ENCODE data around the gene IGFBPL1.

DNA sequence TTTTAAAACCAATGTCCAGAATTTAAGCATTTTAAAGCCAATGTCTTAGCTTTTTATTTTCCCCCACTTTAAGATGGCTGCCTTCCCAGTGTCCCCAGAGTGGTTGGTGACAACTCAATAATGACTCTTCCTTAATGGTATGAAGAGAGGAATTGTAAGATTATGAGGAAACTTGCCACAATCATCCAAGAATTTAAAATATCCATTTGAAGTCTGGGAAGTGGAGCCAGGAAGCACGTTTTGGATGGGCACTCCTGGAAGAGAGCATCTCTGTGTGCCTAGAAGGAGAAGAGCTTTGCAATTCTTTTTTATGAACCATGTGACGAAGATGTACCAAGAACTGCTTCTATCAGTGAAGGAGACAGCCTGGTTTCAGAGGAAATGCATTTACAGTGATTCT is 11.3 kb upstream of the IGFBPL1 start:
- TF ChIP-seq EGR1 (IDR thresholded peaks at IDR 0.05; ENCODE audit: low read depth in 2 of 2) (no peak), MAX (IDR thresholded peaks at IDR 0.05) (no peak), JUND (IDR thresholded peaks at IDR 0.05) (no peak), GABPA (IDR thresholded peaks at IDR 0.05 in 1 of 2, conservative IDR thresholded peaks at IDR 0.05 in 1 of 2) (no peak), FOXA1 (IDR thresholded peaks at IDR 0.05) (no peak), TAF1 (conservative IDR thresholded peaks at IDR 0.05) (no peak), ZBTB33 (IDR thresholded peaks at IDR 0.05) (no peak), HNF4G (IDR thresholded peaks at IDR 0.05) (no peak), RXRA (IDR thresholded peaks at IDR 0.05) (no peak), RAD21 (IDR thresholded peaks at IDR 0.05) (no peak), SP1 (IDR thresholded peaks at IDR 0.05) (no peak)
- TF ChIP-seq, protein P1, sequence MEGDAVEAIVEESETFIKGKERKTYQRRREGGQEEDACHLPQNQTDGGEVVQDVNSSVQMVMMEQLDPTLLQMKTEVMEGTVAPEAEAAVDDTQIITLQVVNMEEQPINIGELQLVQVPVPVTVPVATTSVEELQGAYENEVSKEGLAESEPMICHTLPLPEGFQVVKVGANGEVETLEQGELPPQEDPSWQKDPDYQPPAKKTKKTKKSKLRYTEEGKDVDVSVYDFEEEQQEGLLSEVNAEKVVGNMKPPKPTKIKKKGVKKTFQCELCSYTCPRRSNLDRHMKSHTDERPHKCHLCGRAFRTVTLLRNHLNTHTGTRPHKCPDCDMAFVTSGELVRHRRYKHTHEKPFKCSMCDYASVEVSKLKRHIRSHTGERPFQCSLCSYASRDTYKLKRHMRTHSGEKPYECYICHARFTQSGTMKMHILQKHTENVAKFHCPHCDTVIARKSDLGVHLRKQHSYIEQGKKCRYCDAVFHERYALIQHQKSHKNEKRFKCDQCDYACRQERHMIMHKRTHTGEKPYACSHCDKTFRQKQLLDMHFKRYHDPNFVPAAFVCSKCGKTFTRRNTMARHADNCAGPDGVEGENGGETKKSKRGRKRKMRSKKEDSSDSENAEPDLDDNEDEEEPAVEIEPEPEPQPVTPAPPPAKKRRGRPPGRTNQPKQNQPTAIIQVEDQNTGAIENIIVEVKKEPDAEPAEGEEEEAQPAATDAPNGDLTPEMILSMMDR (IDR thresholded peaks at IDR 0.05; ENCODE audit: low read depth, low read length, missing input control): no peak
- TF ChIP-seq, protein P2, sequence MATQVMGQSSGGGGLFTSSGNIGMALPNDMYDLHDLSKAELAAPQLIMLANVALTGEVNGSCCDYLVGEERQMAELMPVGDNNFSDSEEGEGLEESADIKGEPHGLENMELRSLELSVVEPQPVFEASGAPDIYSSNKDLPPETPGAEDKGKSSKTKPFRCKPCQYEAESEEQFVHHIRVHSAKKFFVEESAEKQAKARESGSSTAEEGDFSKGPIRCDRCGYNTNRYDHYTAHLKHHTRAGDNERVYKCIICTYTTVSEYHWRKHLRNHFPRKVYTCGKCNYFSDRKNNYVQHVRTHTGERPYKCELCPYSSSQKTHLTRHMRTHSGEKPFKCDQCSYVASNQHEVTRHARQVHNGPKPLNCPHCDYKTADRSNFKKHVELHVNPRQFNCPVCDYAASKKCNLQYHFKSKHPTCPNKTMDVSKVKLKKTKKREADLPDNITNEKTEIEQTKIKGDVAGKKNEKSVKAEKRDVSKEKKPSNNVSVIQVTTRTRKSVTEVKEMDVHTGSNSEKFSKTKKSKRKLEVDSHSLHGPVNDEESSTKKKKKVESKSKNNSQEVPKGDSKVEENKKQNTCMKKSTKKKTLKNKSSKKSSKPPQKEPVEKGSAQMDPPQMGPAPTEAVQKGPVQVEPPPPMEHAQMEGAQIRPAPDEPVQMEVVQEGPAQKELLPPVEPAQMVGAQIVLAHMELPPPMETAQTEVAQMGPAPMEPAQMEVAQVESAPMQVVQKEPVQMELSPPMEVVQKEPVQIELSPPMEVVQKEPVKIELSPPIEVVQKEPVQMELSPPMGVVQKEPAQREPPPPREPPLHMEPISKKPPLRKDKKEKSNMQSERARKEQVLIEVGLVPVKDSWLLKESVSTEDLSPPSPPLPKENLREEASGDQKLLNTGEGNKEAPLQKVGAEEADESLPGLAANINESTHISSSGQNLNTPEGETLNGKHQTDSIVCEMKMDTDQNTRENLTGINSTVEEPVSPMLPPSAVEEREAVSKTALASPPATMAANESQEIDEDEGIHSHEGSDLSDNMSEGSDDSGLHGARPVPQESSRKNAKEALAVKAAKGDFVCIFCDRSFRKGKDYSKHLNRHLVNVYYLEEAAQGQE (IDR thresholded peaks at IDR 0.05): no peak
- TF ChIP-seq, protein P3, sequence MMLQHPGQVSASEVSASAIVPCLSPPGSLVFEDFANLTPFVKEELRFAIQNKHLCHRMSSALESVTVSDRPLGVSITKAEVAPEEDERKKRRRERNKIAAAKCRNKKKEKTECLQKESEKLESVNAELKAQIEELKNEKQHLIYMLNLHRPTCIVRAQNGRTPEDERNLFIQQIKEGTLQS (IDR thresholded peaks at IDR 0.05): no peak

Measured in liver (tissue), 3 donors.